Esophagus mucosa (tissue), 1 donor: ENCODE results near the gene TMEM123. TPM values are rescaled to one million over a fixed set of nuclear protein-coding genes. Genes with fewer than 3 reads are reported as not detected.
"Not testable (repeated sequence)": the region's sequence is repeated elsewhere in the genome, so short reads cannot be mapped to it uniquely, and the experiment has no call there.

Experiments used
- ATAC-seq: fragments of 200-7000 bp; cut with Tn5 transposase; one replicate; pipeline ENCODE4 v1.9.1; 2020
- total RNA-seq: library from RNA; stranded (reverse); gene quantifications from one replicate; pipeline ENCODE4 v1.2.4, GENCODE V29; 2023
- donor health status: DM: yes; HTN: yes; CAD: no.

Gene TMEM123
- total RNA-seq, 1 donor from 2014 or later = 131 TPM

- no peak for ATAC-seq
Observed at GRCh38 chr11:102448869-102449224, 3.7 kb downstream of the TMEM123 start.

- ATAC-seq = no peak
Observed at GRCh38 chr11:102447941-102448868, 4.4 kb downstream of the TMEM123 start.

GRCh38 chr11:102447193-102447592, 5.4 kb downstream of the TMEM123 start:
- no peak for ATAC-seq

GRCh38 chr11:102446606-102447005, 6.0 kb downstream of the TMEM123 start:
- ATAC-seq = no peak

GRCh38 chr11:102444693-102445092, 7.9 kb downstream of the TMEM123 start:
- not testable (repeated sequence) for ATAC-seq

- ATAC-seq = not testable (repeated sequence)
Observed at GRCh38 chr11:102444142-102444541, 8.4 kb downstream of the TMEM123 start.

GRCh38 chr11:102439063-102439363, 13.6 kb downstream of the TMEM123 start:
- not testable (repeated sequence) for ATAC-seq

- no peak for ATAC-seq
Observed at GRCh38 chr11:102438311-102439062, 14.1 kb downstream of the TMEM123 start.

GRCh38 chr11:102437727-102438126, 14.8 kb downstream of the TMEM123 start:
- ATAC-seq = no peak

- ATAC-seq = no peak
Observed at GRCh38 chr11:102436976-102437375, 15.6 kb downstream of the TMEM123 start.

GRCh38 chr11:102436561-102436960, 16.0 kb downstream of the TMEM123 start:
- no peak for ATAC-seq

- no peak for ATAC-seq
Observed at GRCh38 chr11:102435688-102436087, 16.9 kb downstream of the TMEM123 start.

GRCh38 chr11:102433571-102433970, 19.0 kb downstream of the TMEM123 start:
- not testable (repeated sequence) for ATAC-seq

- ATAC-seq = not testable (repeated sequence)
Observed at GRCh38 chr11:102432560-102432959, 20.0 kb downstream of the TMEM123 start.

- no peak for ATAC-seq
Observed at GRCh38 chr11:102431404-102431803, 21.2 kb downstream of the TMEM123 start.

- peak; percentile 22 for ATAC-seq
Observed at GRCh38 chr11:102430158-102430836, 22.3 kb downstream of the TMEM123 start.

GRCh38 chr11:102429691-102430090, 22.9 kb downstream of the TMEM123 start:
- ATAC-seq = no peak

GRCh38 chr11:102429226-102429625, 23.3 kb downstream of the TMEM123 start:
- no peak for ATAC-seq

- ATAC-seq = no peak
Observed at GRCh38 chr11:102428696-102429095, 23.9 kb downstream of the TMEM123 start.

- no peak for ATAC-seq
Observed at GRCh38 chr11:102427068-102427467, 25.5 kb downstream of the TMEM123 start.

GRCh38 chr11:102426570-102426969, 26.0 kb downstream of the TMEM123 start:
- ATAC-seq = no peak

GRCh38 chr11:102426000-102426399, 26.6 kb downstream of the TMEM123 start:
- no peak for ATAC-seq

- no peak for ATAC-seq
Observed at GRCh38 chr11:102423936-102424335, 28.6 kb downstream of the TMEM123 start.
